Neural cell (in vitro differentiated cells): ENCODE results near the gene PPFIA3. TPM values are rescaled to one million over a fixed set of nuclear protein-coding genes. Genes with fewer than 3 reads are reported as not detected.

Source experiments
- H2AFZ ChIP-seq: fragments of 200-600, 300-800 bp; sonication (generic), shearing (Covaris generic); 2 replicates; pipeline ENCODE4 v1.6.0; 2014; ENCODE audit warnings: low read depth, mild to moderate bottlenecking, antibody characterized with exemption, low read length, moderate library complexity
- H3F3A ChIP-seq: fragments of 200-600 bp; shearing (Covaris generic); 2 replicates; pipeline ENCODE4 v1.6.1; 2016; ENCODE audit warnings: mild to moderate bottlenecking, moderate library complexity, mixed read lengths, antibody characterized with exemption, low read length; ENCODE audit not compliant: insufficient read depth, poor library complexity, severe bottlenecking
- H3K27ac ChIP-seq: fragments of 200-600, 300-800 bp; sonication (generic), shearing (Covaris generic); 2 replicates; pipeline ENCODE4 v1.5.1; 2014; ENCODE audit warnings: mild to moderate bottlenecking, low read length, moderate library complexity
- H3K27me3 ChIP-seq: fragments of 300-800, 200-600 bp; sonication (generic), shearing (Covaris generic); 2 replicates; pipeline ENCODE4 v1.6.0; 2014; ENCODE audit warnings: mild to moderate bottlenecking, low read depth, low read length, moderate library complexity; ENCODE audit not compliant: insufficient read depth
- H3K36me3 ChIP-seq: fragments of 300-800, 200-600 bp; sonication (generic), shearing (Covaris generic); 2 replicates; pipeline ENCODE4 v1.5.1; 2014; ENCODE audit warnings: mild to moderate bottlenecking, antibody characterized with exemption, low read length, moderate library complexity; ENCODE audit not compliant: insufficient read depth
- H3K4me2 ChIP-seq: fragments of 300-800, 200-600 bp; sonication (generic), shearing (Covaris generic); 2 replicates; pipeline ENCODE4 v1.6.0; 2014; ENCODE audit warnings: mild to moderate bottlenecking, low read length
- H3K4me3 ChIP-seq: fragments of 300-800, 200-600 bp; sonication (generic), shearing (Covaris generic); 2 replicates; pipeline ENCODE4 v1.5.1; 2014; ENCODE audit warnings: mild to moderate bottlenecking, low read length, moderate library complexity
- H3K79me2 ChIP-seq: fragments of 200-600 bp; shearing (Covaris generic); replicated peaks from 2 replicates; pipeline ENCODE4 v1.6.0; 2014; ENCODE audit warnings: mild to moderate bottlenecking, low read length, moderate library complexity; ENCODE audit not compliant: insufficient read depth
- H3K9ac ChIP-seq: fragments of 300-800, 200-600 bp; sonication (generic), shearing (Covaris generic); 2 replicates; pipeline ENCODE4 v1.6.1; 2016; ENCODE audit warnings: mild to moderate bottlenecking, low read length, mixed read lengths
- H3K9me2 ChIP-seq: fragments of 200-600 bp; shearing (Covaris generic); 2 replicates; pipeline ENCODE4 v1.6.1; 2016; ENCODE audit warnings: mild to moderate bottlenecking, low read length, mixed read lengths; ENCODE audit not compliant: insufficient read depth
- H3K9me3 ChIP-seq: fragments of 200-600, 300-800 bp; sonication (generic), shearing (Covaris generic); 2 replicates; pipeline ENCODE4 v1.6.1; 2016; ENCODE audit warnings: mild to moderate bottlenecking, mixed run types, low read length, moderate library complexity, mixed read lengths
- H4K20me1 ChIP-seq: fragments of 200-600 bp; shearing (Covaris generic); 2 replicates; pipeline ENCODE4 v1.6.1; 2016; ENCODE audit warnings: mild to moderate bottlenecking, mixed run types; ENCODE audit not compliant: insufficient read depth
- EP300 ChIP-seq: fragments of 450-650 bp; conservative IDR thresholded peaks from 2 replicates; pipeline ENCODE4 v1.6.1; 2014; ENCODE audit warnings: antibody characterized with exemption, mild to moderate bottlenecking, moderate library complexity; ENCODE audit not compliant: poor library complexity, severe bottlenecking
- EZH2 ChIP-seq: fragments of 200-600, 300-800 bp; shearing (Covaris generic), sonication (generic); IDR thresholded peaks from 2 replicates; pipeline ENCODE4 v1.6.1; 2014; ENCODE audit warnings: antibody characterized with exemption, low read length, borderline replicate concordance, mild to moderate bottlenecking; ENCODE audit not compliant: insufficient read depth, poor library complexity, severe bottlenecking
- MXI1 ChIP-seq: fragments of 450-650 bp; conservative IDR thresholded peaks from 2 replicates; pipeline ENCODE4 v1.6.1; 2014; ENCODE audit warnings: antibody characterized with exemption, mild to moderate bottlenecking; ENCODE audit not compliant: poor library complexity, severe bottlenecking
- POLR2AphosphoS5 ChIP-seq: IDR thresholded peaks from 2 replicates; pipeline ENCODE4 v1.6.1; 2012
- RAD21 ChIP-seq: fragments of 450-650 bp; conservative IDR thresholded peaks from 2 replicates; pipeline ENCODE4 v1.6.1; 2014; ENCODE audit warnings: antibody characterized with exemption, mild to moderate bottlenecking, moderate library complexity
- REST ChIP-seq: IDR thresholded peaks from 2 replicates; pipeline ENCODE4 v1.6.1; 2012; ENCODE audit warnings: borderline replicate concordance
- SMC3 ChIP-seq: fragments of 450-650 bp; conservative IDR thresholded peaks from 2 replicates; pipeline ENCODE4 v1.6.1; 2014; ENCODE audit warnings: antibody characterized with exemption, mild to moderate bottlenecking, moderate library complexity; ENCODE audit not compliant: poor library complexity
- TAF1 ChIP-seq: IDR thresholded peaks from 2 replicates; pipeline ENCODE4 v1.6.1; 2012; ENCODE audit warnings: low read depth
- polyA plus RNA-seq: library from polyadenylated mRNA; depleted of rRNA; stranded (reverse); fragments of >200 nt; gene quantifications from 2 replicates; pipeline ENCODE4 v1.2.3, GENCODE V29; 2014
- TF ChIP-seq, protein P1 (sequence below): fragments of 450-650 bp; IDR thresholded peaks from 2 replicates; pipeline ENCODE4 v1.5.1; 2014; ENCODE audit warnings: antibody characterized with exemption, mild to moderate bottlenecking, moderate library complexity; ENCODE audit not compliant: poor library complexity, severe bottlenecking

Gene PPFIA3
- polyA plus RNA-seq, 1 donor from 2014 or later = 80.7 TPM

DNA sequence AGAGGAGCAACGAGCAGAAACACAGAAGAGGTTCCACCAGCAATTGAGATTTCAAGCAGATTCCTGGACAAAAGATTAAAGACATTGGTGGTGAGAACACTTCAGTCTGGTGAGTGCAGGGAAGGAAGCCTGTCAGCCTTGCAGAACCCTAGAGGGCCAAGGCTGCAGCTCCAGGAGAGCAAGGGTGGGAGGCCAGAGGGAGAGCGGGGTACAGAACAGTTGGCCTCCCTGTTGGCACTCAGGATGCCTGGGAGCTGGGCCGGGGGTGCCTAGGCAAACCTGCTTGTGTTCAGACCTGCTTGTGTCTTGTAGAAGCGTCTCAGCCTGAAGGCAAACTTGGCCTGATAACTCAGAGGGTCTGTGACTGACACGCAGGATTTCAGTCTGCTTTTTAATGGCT, 10.3 kb upstream of the PPFIA3 start:
- H4K20me1 ChIP-seq = peaks cover 3% of the 10 kb centered on the region
- no peak overlapping the region for H3K4me2 ChIP-seq
- H3K4me3 ChIP-seq = no peak overlapping the region
- no peaks in the 10 kb centered on the region for H3K9me2 ChIP-seq
- no peak overlapping the region for H3K27ac ChIP-seq
- H3K79me2 ChIP-seq = no peaks in the 10 kb centered on the region
- H3K9me3 ChIP-seq = no peaks in the 10 kb centered on the region
- H2AFZ ChIP-seq = no peak overlapping the region
- no peaks in the 10 kb centered on the region for H3F3A ChIP-seq
- H3K9ac ChIP-seq = no peak overlapping the region
- TF ChIP-seq RAD21 = no peak
- TF ChIP-seq, protein P1, sequence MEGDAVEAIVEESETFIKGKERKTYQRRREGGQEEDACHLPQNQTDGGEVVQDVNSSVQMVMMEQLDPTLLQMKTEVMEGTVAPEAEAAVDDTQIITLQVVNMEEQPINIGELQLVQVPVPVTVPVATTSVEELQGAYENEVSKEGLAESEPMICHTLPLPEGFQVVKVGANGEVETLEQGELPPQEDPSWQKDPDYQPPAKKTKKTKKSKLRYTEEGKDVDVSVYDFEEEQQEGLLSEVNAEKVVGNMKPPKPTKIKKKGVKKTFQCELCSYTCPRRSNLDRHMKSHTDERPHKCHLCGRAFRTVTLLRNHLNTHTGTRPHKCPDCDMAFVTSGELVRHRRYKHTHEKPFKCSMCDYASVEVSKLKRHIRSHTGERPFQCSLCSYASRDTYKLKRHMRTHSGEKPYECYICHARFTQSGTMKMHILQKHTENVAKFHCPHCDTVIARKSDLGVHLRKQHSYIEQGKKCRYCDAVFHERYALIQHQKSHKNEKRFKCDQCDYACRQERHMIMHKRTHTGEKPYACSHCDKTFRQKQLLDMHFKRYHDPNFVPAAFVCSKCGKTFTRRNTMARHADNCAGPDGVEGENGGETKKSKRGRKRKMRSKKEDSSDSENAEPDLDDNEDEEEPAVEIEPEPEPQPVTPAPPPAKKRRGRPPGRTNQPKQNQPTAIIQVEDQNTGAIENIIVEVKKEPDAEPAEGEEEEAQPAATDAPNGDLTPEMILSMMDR = no peak
- no peaks in the 10 kb centered on the region for H3K27me3 ChIP-seq
- H3K36me3 ChIP-seq = no peaks in the 10 kb centered on the region

- Histone ChIP-seq H4K20me1 (peaks cover 3% of the 10 kb centered on the region), H3F3A (no peaks in the 10 kb centered on the region), H3K9me3 (no peaks in the 10 kb centered on the region), H3K9me2 (no peaks in the 10 kb centered on the region), H3K4me2 (no peak overlapping the region), H3K79me2 (no peaks in the 10 kb centered on the region), H3K9ac (no peak overlapping the region), H3K27me3 (no peaks in the 10 kb centered on the region), H3K36me3 (no peaks in the 10 kb centered on the region), H3K4me3 (no peak overlapping the region), H3K27ac (no peak overlapping the region), H2AFZ (no peak overlapping the region)
- no peak for TF ChIP-seq EZH2
- TF ChIP-seq POLR2AphosphoS5 = no peak
- TF ChIP-seq TAF1 = no peak
- no peak for TF ChIP-seq RAD21
- TF ChIP-seq SMC3 = no peak
Measured at GRCh38 chr19:49109569-49110233, 9.6 kb upstream of the PPFIA3 start.

GRCh38 chr19:49110567-49110966, 8.8 kb upstream of the PPFIA3 start:
- H3K4me2 ChIP-seq = no peak overlapping the region

More at GRCh38 chr19:49110567-49110966, 8.8 kb upstream of the PPFIA3 start:
- Histone ChIP-seq H3K79me2 (no peaks in the 10 kb centered on the region), H3K27me3 (no peaks in the 10 kb centered on the region), H3K4me3 (no peak overlapping the region), H3K9ac (no peak overlapping the region), H2AFZ (no peak overlapping the region), H3K36me3 (no peaks in the 10 kb centered on the region), H3K9me2 (no peaks in the 10 kb centered on the region), H3K9me3 (no peaks in the 10 kb centered on the region), H3K27ac (no peak overlapping the region), H4K20me1 (peaks cover 3% of the 10 kb centered on the region), H3F3A (no peaks in the 10 kb centered on the region)
- TF ChIP-seq EP300 (no peak), EZH2 (no peak), SMC3 (no peak), REST (no peak), POLR2AphosphoS5 (no peak), MXI1 (no peak), TAF1 (no peak)
- TF ChIP-seq, protein P1 = no peak
